GM18868 (cell line): Measurements from ENCODE around the gene ATP8A2.

Experiments used
- ATAC-seq: cut with Tn5 transposase; IDR thresholded peaks from one replicate; pipeline ENCODE4 v1.9.1; 2021; ENCODE audit warnings: mild to moderate bottlenecking, moderate library complexity; ENCODE audit not compliant: unreplicated experiment

The ATP8A2 gene

GRCh38 chr13:25608181-25608580 lies 236.4 kb downstream of the ATP8A2 start:
- no peak for ATAC-seq

- ATAC-seq: no peak
These were observed 244.9 kb downstream of the ATP8A2 start for GRCh38 chr13:25616674-25617073.

DNA sequence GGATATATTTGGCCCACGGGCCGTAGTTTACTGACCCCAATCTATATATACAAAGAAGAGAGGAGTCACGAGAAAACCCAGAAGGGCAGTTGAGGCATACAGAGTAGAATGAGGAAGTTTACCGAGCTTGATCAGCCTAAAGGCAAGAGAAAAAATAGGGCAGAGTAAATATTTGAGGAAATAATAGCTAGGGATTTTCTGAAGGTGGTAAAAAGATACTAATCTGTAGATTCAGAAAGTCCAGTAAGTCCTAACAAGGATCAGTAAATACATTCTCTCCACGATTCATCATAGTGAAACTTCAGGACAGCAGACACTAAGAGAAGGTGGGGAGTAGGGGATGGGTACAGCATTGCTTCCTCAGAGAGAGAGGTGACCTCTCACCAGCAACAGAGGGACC lies 248.1 kb downstream of the ATP8A2 start:
- no peak for ATAC-seq

GRCh38 chr13:25625414-25625813 lies 253.6 kb downstream of the ATP8A2 start:
- no peak for ATAC-seq

- ATAC-seq: no peak
These were observed 258.6 kb downstream of the ATP8A2 start for GRCh38 chr13:25630329-25630900.

- no peak for ATAC-seq
These were observed 260.6 kb downstream of the ATP8A2 start for GRCh38 chr13:25632166-25632888.

DNA sequence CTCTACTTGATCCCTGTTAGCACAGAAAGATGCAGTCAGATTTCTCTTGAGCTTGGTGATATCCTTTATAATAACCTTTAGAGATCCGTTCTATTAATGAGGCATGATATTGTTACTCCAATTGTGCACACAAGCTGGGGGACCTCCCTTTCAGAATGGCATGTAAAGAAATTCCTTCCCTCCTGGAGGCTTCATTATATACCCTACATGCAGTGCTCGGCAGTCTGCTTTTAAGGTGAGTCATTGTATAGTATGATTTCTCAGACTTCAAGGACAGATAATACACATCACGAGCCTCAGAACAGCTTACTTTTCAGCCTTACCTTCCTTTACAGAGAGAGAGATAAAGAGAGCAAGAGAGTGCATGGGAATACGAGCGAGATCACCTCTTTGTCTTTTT lies 261.3 kb downstream of the ATP8A2 start:
- no peak for ATAC-seq

- no peak for ATAC-seq
These were observed 273.9 kb downstream of the ATP8A2 start for GRCh38 chr13:25645681-25646080.

DNA sequence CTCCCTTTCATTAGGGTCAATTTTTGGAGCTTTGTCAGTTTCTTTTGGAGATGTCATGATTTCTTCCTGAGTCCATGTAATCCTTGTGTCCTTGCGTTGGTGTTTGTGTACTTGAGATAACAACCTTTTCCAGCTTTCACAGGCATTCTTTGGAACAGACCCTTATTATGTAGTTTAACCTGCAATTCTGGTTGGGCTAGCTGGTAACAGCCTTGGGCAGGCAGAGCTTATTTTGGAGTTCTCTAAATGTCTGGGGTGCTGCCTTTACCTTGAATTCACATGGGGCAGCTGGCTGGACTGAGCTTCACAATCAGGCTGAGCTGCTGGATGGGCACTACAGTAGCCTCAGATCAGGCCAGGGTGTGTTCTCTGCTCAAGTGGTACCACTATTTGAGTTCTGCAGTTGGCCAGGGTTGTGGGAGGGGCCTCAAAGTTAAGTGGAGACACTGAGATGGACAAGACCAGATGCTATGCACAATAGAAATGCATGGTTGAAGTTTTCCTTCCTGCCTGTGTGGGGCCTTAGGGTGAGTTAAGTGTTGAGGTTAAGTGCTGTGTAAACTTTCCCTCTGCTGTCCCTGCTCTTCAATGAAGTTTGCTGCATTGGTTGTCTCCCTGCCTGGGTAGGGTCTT lies 277.3 kb downstream of the ATP8A2 start:
- ATAC-seq: no peak

- no peak for ATAC-seq
These were observed 281.0 kb downstream of the ATP8A2 start for GRCh38 chr13:25652764-25653163.

GRCh38 chr13:25654322-25654721 lies 282.5 kb downstream of the ATP8A2 start:
- ATAC-seq: no peak

DNA sequence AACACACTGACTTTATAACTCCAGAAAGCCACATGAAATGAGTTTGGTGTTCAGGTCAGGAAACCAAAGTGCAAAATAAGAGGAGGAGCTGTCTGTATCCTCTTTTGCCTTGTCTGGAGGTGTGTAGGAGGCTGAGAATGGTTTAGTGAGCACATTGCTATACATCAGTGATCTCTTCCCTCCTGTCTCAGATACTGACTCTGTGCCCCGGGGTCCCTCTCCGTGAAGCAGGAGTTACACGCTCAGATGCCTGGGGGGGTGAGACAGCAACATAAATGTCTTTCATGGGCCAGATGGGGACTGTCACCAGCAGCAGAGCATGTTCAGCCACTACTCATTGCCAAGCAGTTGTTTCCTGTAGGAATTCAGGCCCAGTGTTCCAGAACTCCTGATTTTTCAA lies 285.4 kb downstream of the ATP8A2 start:
- ATAC-seq: no peak

DNA sequence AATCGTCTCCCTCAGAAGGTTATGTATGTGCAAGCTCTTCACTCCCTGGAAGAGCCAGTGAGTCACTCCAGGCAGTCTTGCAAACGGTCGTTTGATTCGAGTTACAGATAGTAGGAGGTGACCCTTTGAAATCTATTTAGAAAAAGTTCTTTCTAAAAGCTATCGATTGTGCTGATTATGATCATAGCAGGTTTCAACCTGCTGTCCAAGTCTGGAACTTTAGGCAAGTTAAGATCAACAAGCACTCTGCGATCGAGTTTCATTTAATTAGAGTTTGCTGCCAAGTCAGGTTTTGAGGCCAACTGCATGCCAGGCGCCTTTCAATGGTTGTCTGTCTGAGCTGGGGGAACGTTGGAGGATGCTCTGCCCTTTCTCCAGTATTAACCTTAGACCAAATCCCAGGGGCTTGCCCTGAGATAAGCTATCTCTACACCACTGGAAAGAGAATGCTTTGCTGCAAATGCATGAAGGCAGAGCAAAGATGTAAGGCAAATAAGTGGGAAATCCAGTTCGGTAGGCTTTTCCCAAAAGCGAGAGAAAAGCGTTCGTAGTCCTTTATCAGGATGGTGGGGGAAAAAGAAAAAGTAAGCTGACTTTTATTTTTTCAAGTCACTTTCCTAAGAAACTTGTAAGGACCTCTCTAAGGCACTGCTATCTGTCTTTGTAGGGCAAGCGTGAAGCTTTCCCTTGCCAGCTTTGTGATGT lies 287.5 kb downstream of the ATP8A2 start:
- no peak for ATAC-seq

- ATAC-seq: no peak
These were observed 289.2 kb downstream of the ATP8A2 start for GRCh38 chr13:25660996-25661395.

GRCh38 chr13:25662516-25662915 lies 290.7 kb downstream of the ATP8A2 start:
- ATAC-seq: no peak

DNA sequence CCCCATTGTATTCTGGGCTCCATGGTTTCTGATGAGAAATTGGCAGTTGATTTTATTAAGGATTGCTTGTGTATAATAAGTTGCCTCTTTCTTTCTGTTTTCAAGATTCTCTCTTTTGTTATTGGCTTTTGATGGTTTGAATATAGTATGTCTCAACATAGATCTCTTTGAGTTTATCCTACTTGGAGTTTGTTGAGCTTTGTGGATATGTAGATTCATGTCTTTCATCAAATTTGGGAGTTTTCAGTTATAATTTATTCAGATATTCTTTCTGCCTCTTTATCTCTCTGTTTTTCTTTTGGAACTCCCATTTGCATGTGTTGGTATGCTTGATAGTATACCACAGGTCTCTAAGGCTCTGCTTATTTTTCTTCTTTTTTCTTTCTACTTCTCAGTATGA lies 296.6 kb downstream of the ATP8A2 start:
- no peak for ATAC-seq

DNA sequence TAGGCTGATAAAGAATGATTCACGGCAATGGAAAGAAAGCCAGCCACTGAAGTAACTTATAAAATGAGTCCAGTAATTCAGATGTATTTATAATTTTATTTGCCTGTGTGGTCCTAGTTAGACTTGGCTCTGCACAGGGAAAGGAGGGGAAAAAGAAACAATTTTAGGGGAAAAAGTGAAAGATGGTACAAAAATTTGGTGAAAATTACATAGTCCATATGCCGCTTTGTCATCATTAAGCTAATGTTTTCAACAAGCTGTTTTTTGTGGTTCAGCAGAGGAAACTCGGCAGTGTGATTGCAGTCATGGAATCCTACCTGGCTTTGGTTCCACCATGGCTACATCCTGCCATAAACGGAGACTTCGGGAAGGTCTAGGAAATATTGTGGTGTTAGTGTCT lies 301.9 kb downstream of the ATP8A2 start:
- no peak for ATAC-seq

GRCh38 chr13:25674371-25674770 lies 302.6 kb downstream of the ATP8A2 start:
- no peak for ATAC-seq

DNA sequence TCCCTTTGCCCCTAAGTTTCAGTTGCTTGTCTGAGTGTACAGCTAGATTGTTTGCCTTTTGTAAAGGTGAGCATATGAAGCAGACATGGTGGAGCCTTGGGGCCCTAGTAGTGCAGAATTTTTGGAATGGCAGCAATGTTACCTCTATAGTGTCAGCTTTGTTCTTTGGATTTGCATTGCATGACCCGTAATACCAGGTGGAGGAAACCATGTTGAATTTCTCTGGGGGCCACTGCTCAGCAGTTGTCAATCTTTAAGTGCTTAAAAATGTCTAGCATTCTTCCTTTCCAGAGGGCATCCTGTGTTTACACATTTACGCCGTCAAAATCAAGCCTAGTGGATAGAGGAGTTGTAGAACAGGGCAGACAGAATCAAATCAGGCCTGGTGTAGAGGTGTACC lies 303.3 kb downstream of the ATP8A2 start:
- no peak for ATAC-seq

GRCh38 chr13:25677956-25678355 lies 306.2 kb downstream of the ATP8A2 start:
- no peak for ATAC-seq

DNA sequence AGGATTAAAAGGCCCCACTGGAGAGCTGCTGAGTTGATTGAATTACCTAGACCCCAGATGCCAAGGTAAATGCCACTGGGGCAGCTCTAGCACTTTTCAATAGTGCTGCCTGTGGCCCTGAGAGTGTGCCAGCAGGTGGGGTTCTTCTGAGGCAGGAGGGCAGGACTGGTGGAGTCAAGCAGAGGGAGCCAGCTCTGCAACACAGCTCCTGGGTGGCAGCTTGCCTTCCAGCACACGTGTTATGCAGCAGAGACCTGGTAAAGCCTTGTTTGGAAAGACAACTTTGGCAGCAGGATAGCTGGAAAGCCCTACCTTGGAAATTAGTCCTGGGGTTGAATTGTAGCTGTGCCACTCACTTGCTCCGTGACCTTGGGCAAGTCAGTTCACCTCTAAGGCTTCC lies 306.6 kb downstream of the ATP8A2 start:
- no peak for ATAC-seq

GRCh38 chr13:25679159-25679558 lies 307.4 kb downstream of the ATP8A2 start:
- ATAC-seq: no peak
